Endothelial cell of umbilical vein (primary cell): ENCODE data around the gene NOSIP. TPM values are rescaled to one million over a fixed set of nuclear protein-coding genes. Genes with fewer than 3 reads are reported as not detected.
A peak's percentile ranks its signal among the peaks of the same experiment; 100 is the strongest.

ENCODE experiments used
- BruUV-seq: library from RNA; stranded (reverse); fragments of 400-500 nt; replicated peaks from 2 replicates; lab custom pipeline; 2021; lab: Mats Ljungman, UMichigan
- CTCF ChIA-PET: fragments of 300-600, 350-600 bp; sonication (Branson Sonifier 250); formaldehyde crosslinking; loops from one replicate; lab custom pipeline; 2021; ENCODE audit warnings: antibody characterized with exemption, inconsistent platforms; lab: Charles Lee
- POLR2A ChIA-PET: fragments of 300-600, 350-600 bp; sonication (Branson Sonifier 250); formaldehyde crosslinking; loops from one replicate; lab custom pipeline; 2021; ENCODE audit warnings: antibody characterized with exemption, inconsistent platforms; lab: Charles Lee
- DNase-seq: peaks from one replicate; pipeline ENCODE4 v3.0.0-alpha.2; 2011; ENCODE audit warnings: low read depth, low spot score
- FAIRE-seq: peaks from 2 replicates; lab custom pipeline; 2011; peaks lifted over from hg19 to GRCh38; lab: Jason Lieb, UNC
- H2AFZ ChIP-seq: 2 replicates; pipeline ENCODE4 v1.6.0; 2012; ENCODE audit warnings: low read depth, low read length, control low read depth, inconsistent platforms
- H3K27ac ChIP-seq: 2 replicates; pipeline ENCODE4 v1.5.1; 2011; ENCODE audit warnings: low read depth, mild to moderate bottlenecking, control low read depth, low read length, moderate library complexity; ENCODE audit not compliant: insufficient read depth
- H3K27me3 ChIP-seq, 2 experiments: 2 replicates each; pipeline versions ENCODE4 v1.6.0 to v1.6.1; 2011; ENCODE audit warnings: low read length in 2 of 2, mixed read lengths in 1 of 2; ENCODE audit not compliant: control insufficient read depth in 2 of 2, insufficient read depth in 2 of 2
- H3K36me3 ChIP-seq, 2 experiments: 2 replicates in 1 of 2; 3 replicates in 1 of 2; pipeline ENCODE4 v1.5.1; 2011; ENCODE audit warnings: low read length in 2 of 2, mild to moderate bottlenecking in 1 of 2, moderate library complexity in 1 of 2; ENCODE audit not compliant: control insufficient read depth in 2 of 2, insufficient read depth in 2 of 2; ENCODE audit errors: extremely low read depth in 1 of 2
- H3K4me1 ChIP-seq: 3 replicates; pipeline ENCODE4 v1.5.1; 2011; ENCODE audit warnings: mild to moderate bottlenecking, low read length; ENCODE audit not compliant: control insufficient read depth, insufficient read depth; ENCODE audit errors: extremely low read depth
- H3K4me2 ChIP-seq: 2 replicates; pipeline ENCODE4 v1.6.1; 2011; ENCODE audit warnings: low read length, control low read depth, mixed read lengths; ENCODE audit not compliant: insufficient read depth
- H3K4me3 ChIP-seq, 3 experiments: fragments of 200-600 bp in 1 of 3; sonication (generic), shearing (Covaris generic) in 1 of 3; replicated peaks in 1 of 3; 2 replicates each; pipeline ENCODE4 v1.5.1; 2011 to 2016; ENCODE audit warnings: control low read depth in 3 of 3, low read length in 3 of 3, mild to moderate bottlenecking in 2 of 3, inconsistent platforms in 1 of 3, low read depth in 1 of 3, moderate library complexity in 1 of 3; ENCODE audit not compliant: insufficient read depth in 1 of 3
- H3K79me2 ChIP-seq: 2 replicates; pipeline ENCODE4 v1.6.0; 2012; ENCODE audit warnings: low read length, inconsistent platforms; ENCODE audit not compliant: control insufficient read depth, insufficient read depth
- H3K9ac ChIP-seq: replicated peaks from 2 replicates; pipeline ENCODE3; 2011; ENCODE audit warnings: low read length, control low read depth; ENCODE audit not compliant: insufficient read depth; ENCODE audit errors: extremely low read depth
- H3K9me1 ChIP-seq: replicated peaks from 3 replicates; pipeline ENCODE4 v1.6.0; 2011; ENCODE audit warnings: mild to moderate bottlenecking, low read length; ENCODE audit not compliant: control insufficient read depth, insufficient read depth; ENCODE audit errors: extremely low read depth
- H3K9me3 ChIP-seq: replicated peaks from 2 replicates; pipeline ENCODE4 v1.5.1; 2012; ENCODE audit warnings: low read length, inconsistent platforms; ENCODE audit not compliant: control insufficient read depth, insufficient read depth
- H4K20me1 ChIP-seq: replicated peaks from 2 replicates; pipeline ENCODE3; 2011; ENCODE audit warnings: mild to moderate bottlenecking, low read length; ENCODE audit not compliant: control insufficient read depth, insufficient read depth; ENCODE audit errors: extremely low read depth
- EZH2 ChIP-seq: IDR thresholded peaks from 2 replicates; pipeline ENCODE4 v1.6.1; 2012; ENCODE audit warnings: borderline replicate concordance, low read depth, mild to moderate bottlenecking, moderate library complexity, low read length, inconsistent platforms; ENCODE audit not compliant: severe bottlenecking
- FOS ChIP-seq: IDR thresholded peaks from 2 replicates; pipeline ENCODE4 v1.6.1; 2011; ENCODE audit warnings: mild to moderate bottlenecking, low read length, moderate library complexity, borderline replicate concordance; ENCODE audit not compliant: insufficient read depth
- GATA2 ChIP-seq: IDR thresholded peaks from 2 replicates; pipeline ENCODE4 v1.7.0; 2011; ENCODE audit warnings: low read depth, mild to moderate bottlenecking, moderate library complexity, mixed read lengths, low read length; ENCODE audit not compliant: insufficient read length, insufficient read depth
- JUN ChIP-seq: IDR thresholded peaks from 2 replicates; pipeline ENCODE4 v1.6.1; 2011; ENCODE audit warnings: borderline replicate concordance, low read depth; ENCODE audit not compliant: insufficient read length, insufficient read depth
- MYC ChIP-seq: IDR thresholded peaks from one replicate; pipeline ENCODE4 v1.6.1; 2011; ENCODE audit warnings: mild to moderate bottlenecking, low read depth, low read length
- POLR2A ChIP-seq: IDR thresholded peaks from 2 replicates; pipeline ENCODE4 v1.6.1; 2012; ENCODE audit warnings: low read depth, mild to moderate bottlenecking, control low read depth, low read length
- POLR2AphosphoS5 ChIP-seq: IDR thresholded peaks from 2 replicates; pipeline ENCODE4 v1.6.1; 2012; ENCODE audit warnings: low read depth, mild to moderate bottlenecking, control low read depth, low read length, moderate library complexity; ENCODE audit not compliant: insufficient read depth
- dilution Hi-C: fragments of 300-500 bp; cut with MboI; formaldehyde crosslinking; loops from one replicate; pipeline ENCODE4 v1.15.0; 2019; ENCODE audit warnings: low sequenced_read_pairs; ENCODE audit not compliant: extremely low pct_ligation_motif_present
- intact Hi-C: fragments of 100-400 bp; cut with micrococcal nuclease; formaldehyde crosslinking; loops from one replicate; pipeline ENCODE4 v1.10.0; 2022
- polyA plus RNA-seq, 4 experiments: library from polyadenylated mRNA; depleted of rRNA in 3 of 4; stranded (reverse) in 3 of 4; unstranded in 1 of 4; fragments of >200 nt; gene quantifications; 2 replicates each; pipeline versions ENCODE4 v1.2.1 to v1.2.3, GENCODE V29; 2011 to 2012; ENCODE audit warnings: missing spikeins in 1 of 4
- total RNA-seq: library from RNA; stranded (reverse); gene quantifications from 2 replicates; pipeline ENCODE4 v1.2.3, GENCODE V29; 2021
- TF ChIP-seq, protein P1 (sequence below), 2 donors: IDR thresholded peaks; 1 replicate in 1 of 2; 2 replicates in 1 of 2; pipeline ENCODE4 v1.5.1; 2011; ENCODE audit warnings: low read length in 2 of 2, mild to moderate bottlenecking in 2 of 2, moderate library complexity in 2 of 2, control low read depth in 1 of 2, inconsistent platforms in 1 of 2, low read depth in 1 of 2; ENCODE audit not compliant: insufficient read depth in 1 of 2; ENCODE audit errors: extremely low read depth in 1 of 2
- TF ChIP-seq, protein P2 (sequence below): IDR thresholded peaks from 2 replicates; pipeline ENCODE4 v1.6.1; 2011; ENCODE audit not compliant: insufficient read depth, insufficient read length

Gene NOSIP
- total and polyA plus RNA-seq, 2 donors (not counting 3 experiments of a cell fraction or from before 2014, with no cell fraction given), result 77.5 to 128 TPM

DNA sequence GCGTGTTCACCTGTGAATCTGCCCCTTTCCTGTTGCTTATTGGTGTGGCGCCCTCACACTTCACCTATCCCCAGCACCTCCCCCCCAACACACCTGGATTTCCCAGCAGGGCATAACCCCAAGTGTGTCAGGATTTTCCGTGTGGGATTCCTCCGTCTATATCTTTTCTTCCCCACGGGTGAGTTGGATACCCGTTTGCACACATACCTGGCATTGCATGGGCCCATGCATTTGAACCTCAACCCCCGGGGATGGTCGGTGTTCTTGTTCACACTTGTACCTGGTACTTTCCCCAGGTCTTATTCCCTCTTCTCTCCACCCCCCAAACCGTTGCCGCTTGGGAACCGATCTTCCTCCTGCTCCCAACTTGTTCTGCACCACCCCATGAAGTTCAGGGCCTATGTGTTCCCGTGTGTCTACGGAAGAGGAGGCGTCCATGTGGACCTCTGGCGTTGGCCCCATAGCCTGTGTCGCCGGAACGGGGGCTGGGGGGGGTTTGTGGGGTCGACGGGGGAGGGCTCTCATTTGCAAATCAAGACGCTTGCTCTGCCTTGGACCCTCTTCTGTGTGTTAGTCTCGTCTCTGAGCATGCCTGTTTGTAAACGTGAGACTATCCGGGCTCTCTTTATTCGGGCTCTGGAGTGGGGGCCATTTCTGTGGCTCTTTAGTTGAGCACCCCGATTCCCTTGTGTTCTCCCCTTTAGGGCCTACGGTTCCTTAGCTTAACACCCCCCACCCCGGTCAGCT is 12.3 kb upstream of the NOSIP start:
- H3K27me3 ChIP-seq, result no peaks in the 10 kb centered on the region
- H3K4me2 ChIP-seq, result peak overlapping the region; percentile 72
- no peak overlapping the region for H3K27ac ChIP-seq
- no peaks in the 10 kb centered on the region for H4K20me1 ChIP-seq
- intact Hi-C loops (loop anchor here (1.0 to 5.0 kb wide), 2 partner anchors 22 to 275 kb away; partner anchors contain the start of gene PNKP), dilution Hi-C loops (no loop called here)
- TF ChIP-seq POLR2AphosphoS5 (no peak), FOS (no peak), JUN (no peak), MYC (no peak), POLR2A (no peak), EZH2 (no peak), GATA2 (no peak)
- TF ChIP-seq, protein P1, sequence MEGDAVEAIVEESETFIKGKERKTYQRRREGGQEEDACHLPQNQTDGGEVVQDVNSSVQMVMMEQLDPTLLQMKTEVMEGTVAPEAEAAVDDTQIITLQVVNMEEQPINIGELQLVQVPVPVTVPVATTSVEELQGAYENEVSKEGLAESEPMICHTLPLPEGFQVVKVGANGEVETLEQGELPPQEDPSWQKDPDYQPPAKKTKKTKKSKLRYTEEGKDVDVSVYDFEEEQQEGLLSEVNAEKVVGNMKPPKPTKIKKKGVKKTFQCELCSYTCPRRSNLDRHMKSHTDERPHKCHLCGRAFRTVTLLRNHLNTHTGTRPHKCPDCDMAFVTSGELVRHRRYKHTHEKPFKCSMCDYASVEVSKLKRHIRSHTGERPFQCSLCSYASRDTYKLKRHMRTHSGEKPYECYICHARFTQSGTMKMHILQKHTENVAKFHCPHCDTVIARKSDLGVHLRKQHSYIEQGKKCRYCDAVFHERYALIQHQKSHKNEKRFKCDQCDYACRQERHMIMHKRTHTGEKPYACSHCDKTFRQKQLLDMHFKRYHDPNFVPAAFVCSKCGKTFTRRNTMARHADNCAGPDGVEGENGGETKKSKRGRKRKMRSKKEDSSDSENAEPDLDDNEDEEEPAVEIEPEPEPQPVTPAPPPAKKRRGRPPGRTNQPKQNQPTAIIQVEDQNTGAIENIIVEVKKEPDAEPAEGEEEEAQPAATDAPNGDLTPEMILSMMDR (IDR thresholded peaks at IDR 0.05; ENCODE audit: extremely low read depth in 1 of 2, insufficient read depth in 1 of 2, low read depth in 1 of 2, low read length in 2 of 2), result no peak
- TF ChIP-seq, protein P2, sequence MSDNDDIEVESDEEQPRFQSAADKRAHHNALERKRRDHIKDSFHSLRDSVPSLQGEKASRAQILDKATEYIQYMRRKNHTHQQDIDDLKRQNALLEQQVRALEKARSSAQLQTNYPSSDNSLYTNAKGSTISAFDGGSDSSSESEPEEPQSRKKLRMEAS, result no peak
- peak overlapping the region; percentile 84 to 95 (median 88) for H3K4me3 ChIP-seq
- POLR2A ChIA-PET, result interaction anchor here (0.6 to 1.7 kb wide), 4 partner anchors 13 to 260 kb away, joined by 3 to 7 read pairs (median 4); partner anchors contain the start of genes NOSIP and RRAS
- H3K4me1 ChIP-seq, result peaks cover 16% of the 10 kb centered on the region
- CTCF ChIA-PET, result interaction anchor here (1.0 kb wide), 1 partner anchor 13 kb away, joined by 3 read pairs; the partner anchor contains the start of gene NOSIP
- H3K36me3 ChIP-seq, result peaks cover 6 to 16% of the 10 kb centered on the region in 2 experiments
- peak overlapping the region; percentile 68 for H3K9ac ChIP-seq
- BruUV-seq, result no TSS peak
- H2AFZ ChIP-seq, result no peak overlapping the region
- DNase-seq (no peak), FAIRE-seq (peak; percentile 47)
- H3K9me1 ChIP-seq, result no peaks in the 10 kb centered on the region
- peaks cover 41% of the 10 kb centered on the region for H3K79me2 ChIP-seq
- H3K9me3 ChIP-seq, result no peaks in the 10 kb centered on the region
